RWPE1 (cell line): Measurements from ENCODE around the gene M1AP.
A peak's percentile ranks its signal among the peaks of the same experiment; 100 is the strongest.

ENCODE experiments used
- CTCF ChIA-PET: fragments of 350-600 bp; sonication (Branson Sonifier 250); formaldehyde crosslinking; extraction: SDS; loops from one replicate; lab custom pipeline; 2021; lab: Yijun Ruan, JAX
- POLR2A ChIA-PET: fragments of 400-600 bp; formaldehyde crosslinking; extraction: SDS; loops from one replicate; lab custom pipeline; 2020; ENCODE audit warnings: antibody characterized with exemption; ENCODE audit not compliant: low non-redundant PET; lab: Yijun Ruan, JAX
- DNase-seq: peaks from one replicate; pipeline ENCODE4 v3.0.0; 2012; ENCODE audit warnings: low spot score
- H3K27ac ChIP-seq: fragments of 450-650 bp; 2 replicates; pipeline ENCODE4 v1.5.1; 2017
- CTCF ChIP-seq: fragments of 450-650 bp; conservative IDR thresholded peaks from 2 replicates; pipeline ENCODE4 v1.5.1; 2017; ENCODE audit warnings: low read depth, mild to moderate bottlenecking

Gene M1AP

GRCh38 chr2:74538881-74539339 lies 109.2 kb downstream of the M1AP start:
- POLR2A ChIA-PET = no interaction called here
- no peak for DNase-seq
- no peak for TF ChIP-seq CTCF
- CTCF ChIA-PET = interaction anchor here (0.6 kb wide), 1 partner anchor 61 kb away, joined by 3 read pairs; no protein-coding TSS in a partner anchor
- H3K27ac ChIP-seq = no peak overlapping the region

GRCh38 chr2:74537140-74537539 lies 111.0 kb downstream of the M1AP start:
- DNase-seq = no peak
- H3K27ac ChIP-seq = peak overlapping the region; percentile 22; the same call in 1 of the 2 replicates
- ChIA-PET POLR2A (no interaction called here), CTCF (no interaction called here)
- no peak for TF ChIP-seq CTCF

GRCh38 chr2:74536166-74536950 lies 111.8 kb downstream of the M1AP start:
- DNase-seq = no peak
- CTCF ChIA-PET = no interaction called here
- POLR2A ChIA-PET = no interaction called here
- H3K27ac ChIP-seq = peak overlapping the region; percentile 22; the same call in 1 of the 2 replicates
- no peak for TF ChIP-seq CTCF

- H3K27ac ChIP-seq = peak overlapping the region; percentile 10
- DNase-seq = no peak
- TF ChIP-seq CTCF = no peak
- POLR2A ChIA-PET = no interaction called here
- CTCF ChIA-PET = no interaction called here
Observed at GRCh38 chr2:74535440-74535965, 112.6 kb downstream of the M1AP start.

GRCh38 chr2:74534411-74534810 lies 113.7 kb downstream of the M1AP start:
- CTCF ChIA-PET = no interaction called here
- DNase-seq = no peak

GRCh38 chr2:74533464-74533863 lies 114.7 kb downstream of the M1AP start:
- POLR2A ChIA-PET = no interaction called here

More at GRCh38 chr2:74534411-74534810, 113.7 kb downstream of the M1AP start:
- POLR2A ChIA-PET = no interaction called here
- TF ChIP-seq CTCF = no peak
- H3K27ac ChIP-seq = peak overlapping the region; percentile 10

More at GRCh38 chr2:74533464-74533863, 114.7 kb downstream of the M1AP start:
- no peak overlapping the region for H3K27ac ChIP-seq
- CTCF ChIA-PET = interaction anchor here (2.1 kb wide), 1 partner anchor 198 kb away, joined by 5 read pairs; no protein-coding TSS in a partner anchor
- TF ChIP-seq CTCF = no peak
- no peak for DNase-seq
